Kidney epithelial cell (primary cell): ENCODE data around the gene PODNL1. TPM values are rescaled to one million over a fixed set of nuclear protein-coding genes. Genes with fewer than 3 reads are reported as not detected.
"Not testable (repeated sequence)": the region's sequence is repeated elsewhere in the genome, so short reads cannot be mapped to it uniquely, and the experiment has no call there.

Source experiments
- DNase-seq: peaks from one replicate; pipeline ENCODE4 v3.0.0-alpha.2; 2010; ENCODE audit warnings: low read depth
- H3K27me3 ChIP-seq: 2 replicates; pipeline ENCODE4 v1.6.0; 2011; ENCODE audit warnings: low read length; ENCODE audit not compliant: control insufficient read depth, insufficient read depth
- H3K36me3 ChIP-seq: 2 replicates; pipeline ENCODE4 v1.5.1; 2011; ENCODE audit warnings: low read length; ENCODE audit not compliant: control insufficient read depth, insufficient read depth
- H3K4me3 ChIP-seq: 2 replicates; pipeline ENCODE4 v1.5.1; 2011; ENCODE audit warnings: low read depth, mild to moderate bottlenecking, control low read depth, low read length
- total RNA-seq: library from RNA; depleted of rRNA; stranded (reverse); fragments of >200 nt; gene quantifications from 2 replicates; pipeline ENCODE4 v1.2.3, GENCODE V29; 2015
- TF ChIP-seq, protein P1 (sequence below): IDR thresholded peaks from 2 replicates; pipeline ENCODE4 v1.5.1; 2011; ENCODE audit warnings: mild to moderate bottlenecking, moderate library complexity, low read length, control low read depth, inconsistent platforms; ENCODE audit not compliant: insufficient read depth, poor library complexity, severe bottlenecking

Gene PODNL1
- total RNA-seq, 1 donor from 2014 or later: not detected

GRCh38 chr19:13968383-13968935 lies 30.2 kb upstream of the PODNL1 start:
- DNase-seq: no peak
- no peaks in the 10 kb centered on the region for H3K27me3 ChIP-seq
- H3K4me3 ChIP-seq: no peak overlapping the region
- H3K36me3 ChIP-seq: no peaks in the 10 kb centered on the region
- TF ChIP-seq, protein P1, sequence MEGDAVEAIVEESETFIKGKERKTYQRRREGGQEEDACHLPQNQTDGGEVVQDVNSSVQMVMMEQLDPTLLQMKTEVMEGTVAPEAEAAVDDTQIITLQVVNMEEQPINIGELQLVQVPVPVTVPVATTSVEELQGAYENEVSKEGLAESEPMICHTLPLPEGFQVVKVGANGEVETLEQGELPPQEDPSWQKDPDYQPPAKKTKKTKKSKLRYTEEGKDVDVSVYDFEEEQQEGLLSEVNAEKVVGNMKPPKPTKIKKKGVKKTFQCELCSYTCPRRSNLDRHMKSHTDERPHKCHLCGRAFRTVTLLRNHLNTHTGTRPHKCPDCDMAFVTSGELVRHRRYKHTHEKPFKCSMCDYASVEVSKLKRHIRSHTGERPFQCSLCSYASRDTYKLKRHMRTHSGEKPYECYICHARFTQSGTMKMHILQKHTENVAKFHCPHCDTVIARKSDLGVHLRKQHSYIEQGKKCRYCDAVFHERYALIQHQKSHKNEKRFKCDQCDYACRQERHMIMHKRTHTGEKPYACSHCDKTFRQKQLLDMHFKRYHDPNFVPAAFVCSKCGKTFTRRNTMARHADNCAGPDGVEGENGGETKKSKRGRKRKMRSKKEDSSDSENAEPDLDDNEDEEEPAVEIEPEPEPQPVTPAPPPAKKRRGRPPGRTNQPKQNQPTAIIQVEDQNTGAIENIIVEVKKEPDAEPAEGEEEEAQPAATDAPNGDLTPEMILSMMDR: no peak

DNA sequence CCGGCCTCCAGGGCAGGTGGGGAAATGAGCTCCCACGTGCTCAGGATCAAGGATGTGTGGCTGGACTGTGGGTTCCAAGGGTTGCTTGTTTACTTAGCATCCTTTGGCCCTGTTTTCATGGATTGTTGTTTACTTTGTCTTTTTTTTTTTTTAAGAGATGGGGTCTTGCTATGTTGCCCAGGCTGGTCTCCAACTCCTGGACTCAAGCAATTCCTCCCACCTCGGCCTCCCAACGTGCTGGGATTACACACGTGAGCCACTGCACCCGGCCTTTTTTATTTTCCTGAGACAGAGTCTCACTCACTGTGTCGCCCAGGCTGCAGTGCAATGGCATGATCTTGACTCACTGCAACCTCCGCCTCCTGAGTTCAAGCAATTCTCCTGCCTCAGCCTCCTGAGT lies 29.0 kb upstream of the PODNL1 start:
- not testable (repeated sequence) for DNase-seq, H3K36me3 ChIP-seq, H3K4me3 ChIP-seq, H3K27me3 ChIP-seq

DNA sequence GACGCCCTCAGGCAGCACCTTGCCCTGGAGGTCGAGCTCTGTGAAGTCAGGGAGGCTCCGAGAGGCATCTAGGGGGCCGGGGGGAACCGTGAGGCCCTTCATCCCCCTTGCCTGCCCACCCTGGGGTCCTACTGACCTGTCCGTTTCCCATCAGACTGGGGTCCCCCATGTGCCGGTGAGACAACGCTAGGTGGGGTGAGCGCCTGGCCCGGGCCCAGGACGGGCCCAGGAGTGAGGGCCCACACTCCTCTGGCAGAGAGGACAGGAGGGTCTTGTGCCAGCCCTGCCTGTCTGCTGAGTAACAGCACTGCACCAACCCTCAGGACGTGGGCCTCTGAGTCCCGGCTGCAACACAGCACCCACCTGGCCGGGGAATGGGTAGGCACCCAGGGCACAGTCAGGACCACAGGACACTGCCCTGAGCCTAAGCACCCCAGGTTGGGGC lies 28.5 kb upstream of the PODNL1 start:
- H3K4me3 ChIP-seq: no peak overlapping the region
- no peaks in the 10 kb centered on the region for H3K36me3 ChIP-seq
- TF ChIP-seq, protein P1: no peak
- H3K27me3 ChIP-seq: no peaks in the 10 kb centered on the region
- DNase-seq: no peak

DNA sequence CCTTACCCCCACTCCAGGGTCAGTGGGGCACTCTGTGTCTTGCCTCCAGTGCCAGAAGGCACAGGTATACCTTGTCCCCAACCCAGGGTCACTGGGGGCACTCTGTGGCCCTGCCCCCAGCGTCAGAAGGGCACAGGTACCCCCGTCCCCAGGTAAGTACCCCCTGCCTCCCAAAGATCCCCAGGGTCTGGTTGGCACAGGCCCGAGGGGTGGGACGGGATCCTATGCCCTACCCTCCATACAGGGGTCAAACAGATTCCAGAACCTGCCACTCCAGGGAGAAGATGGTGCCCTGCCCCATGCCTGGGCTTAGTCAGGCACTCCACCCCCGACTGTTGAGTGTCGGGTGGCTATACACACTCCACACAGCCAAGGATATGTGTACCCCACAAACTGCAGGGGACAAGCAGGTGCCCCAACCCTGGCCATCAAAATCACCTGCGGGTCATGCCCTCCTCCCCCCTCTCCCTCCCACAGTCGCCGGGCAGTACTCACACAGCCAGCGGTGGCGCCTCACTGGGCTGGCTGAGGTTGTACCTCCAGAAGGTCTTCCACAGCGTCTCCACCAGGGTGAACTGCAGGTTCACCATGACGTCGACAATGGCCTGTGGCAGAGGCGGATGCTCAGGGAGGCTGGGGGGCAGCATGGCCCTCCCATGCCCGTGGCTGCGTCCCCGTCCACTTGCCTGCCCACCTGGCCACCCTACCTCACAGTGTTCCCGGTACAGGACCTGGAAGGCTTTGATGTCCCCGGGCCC lies 27.9 kb upstream of the PODNL1 start:
- TF ChIP-seq, protein P1: no peak
- Histone ChIP-seq H3K27me3 (no peaks in the 10 kb centered on the region), H3K4me3 (no peak overlapping the region), H3K36me3 (no peaks in the 10 kb centered on the region)
- no peak for DNase-seq

GRCh38 chr19:13965377-13965896 lies 27.2 kb upstream of the PODNL1 start:
- TF ChIP-seq, protein P1: no peak
- DNase-seq: no peak
- H3K27me3 ChIP-seq: no peaks in the 10 kb centered on the region
- H3K4me3 ChIP-seq: no peak overlapping the region
- H3K36me3 ChIP-seq: no peaks in the 10 kb centered on the region

GRCh38 chr19:13964776-13965175 lies 26.6 kb upstream of the PODNL1 start:
- no peaks in the 10 kb centered on the region for H3K27me3 ChIP-seq
- DNase-seq: no peak
- no peaks in the 10 kb centered on the region for H3K36me3 ChIP-seq
- TF ChIP-seq, protein P1: no peak
- no peak overlapping the region for H3K4me3 ChIP-seq
